Mesendoderm (in vitro differentiated cells): Measurements from ENCODE around the gene WASL.

ENCODE experiments used
- DNase-seq: peaks from one replicate; pipeline ENCODE4 v3.0.0; 2013
- H2AK5ac ChIP-seq: 2 replicates; pipeline ENCODE4 v1.6.1; 2013; ENCODE audit warnings: low read length, inconsistent platforms
- H2BK120ac ChIP-seq: 2 replicates; pipeline ENCODE4 v1.6.1; 2013; ENCODE audit warnings: low read depth, mild to moderate bottlenecking, low read length, moderate library complexity, mixed read lengths
- H2BK15ac ChIP-seq: replicated peaks from 2 replicates; pipeline ENCODE4 v1.6.1; 2013; ENCODE audit warnings: low read depth, mild to moderate bottlenecking, moderate library complexity
- H2BK5ac ChIP-seq: 2 replicates; pipeline ENCODE4 v1.6.1; 2013; ENCODE audit warnings: low read length, inconsistent platforms
- H3K18ac ChIP-seq: 2 replicates; pipeline ENCODE4 v1.6.1; 2013; ENCODE audit warnings: mild to moderate bottlenecking, low read length, mixed read lengths
- H3K23ac ChIP-seq: one replicate; pipeline ENCODE4 v1.6.1; 2013; ENCODE audit warnings: low read length
- H3K27ac ChIP-seq: 2 replicates; pipeline ENCODE4 v1.5.1; 2013; ENCODE audit warnings: low read depth, mild to moderate bottlenecking, inconsistent platforms, low read length, moderate library complexity
- H3K27me3 ChIP-seq: 2 replicates; pipeline ENCODE4 v1.6.1; 2013; ENCODE audit warnings: low read length, control low read depth, mild to moderate bottlenecking, inconsistent platforms; ENCODE audit not compliant: insufficient read depth, poor library complexity
- H3K36me3 ChIP-seq: 2 replicates; pipeline ENCODE4 v1.6.1; 2013; ENCODE audit warnings: low read length, inconsistent platforms; ENCODE audit not compliant: control insufficient read depth, insufficient read depth
- H3K4ac ChIP-seq: one replicate; pipeline ENCODE4 v1.6.1; 2013; ENCODE audit warnings: low read depth, mild to moderate bottlenecking, low read length, moderate library complexity
- H3K4me1 ChIP-seq: 2 replicates; pipeline ENCODE4 v1.6.1; 2013; ENCODE audit warnings: low read depth, low read length, inconsistent platforms; ENCODE audit not compliant: control insufficient read depth
- H3K4me2 ChIP-seq: 2 replicates; pipeline ENCODE4 v1.6.1; 2013; ENCODE audit warnings: low read length
- H3K4me3 ChIP-seq: 2 replicates; pipeline ENCODE4 v1.5.1; 2013; ENCODE audit warnings: mild to moderate bottlenecking, low read length
- H3K56ac ChIP-seq: one replicate; pipeline ENCODE4 v1.6.1; 2013; ENCODE audit warnings: low read length
- H3K79me1 ChIP-seq: 2 replicates; pipeline ENCODE4 v1.6.1; 2013; ENCODE audit warnings: low read length, inconsistent platforms
- H3K79me2 ChIP-seq: 2 replicates; pipeline ENCODE4 v1.6.1; 2013; ENCODE audit warnings: mild to moderate bottlenecking, low read length; ENCODE audit not compliant: control insufficient read depth, insufficient read depth
- H3K9ac ChIP-seq: 2 replicates; pipeline ENCODE4 v1.6.1; 2013; ENCODE audit warnings: low read length, inconsistent platforms
- H4K5ac ChIP-seq: one replicate; pipeline ENCODE4 v1.6.1; 2013; ENCODE audit warnings: low read length
- H4K8ac ChIP-seq: one replicate; pipeline ENCODE4 v1.6.1; 2013; ENCODE audit warnings: low read depth, mild to moderate bottlenecking, control low read depth, low read length, moderate library complexity
- WGBS: extraction: QIAGEN DNeasy Blood & Tissue Kit; methylation state at CpG from one replicate; pipeline ENCODE4 v1.1.7; 2013; ENCODE audit warnings: low lambda C conversion rate, missing lambda C conversion rate; ENCODE audit not compliant: insufficient coverage; ENCODE audit errors: extremely low coverage; 5-methylcytosine and 5-hydroxymethylcytosine counted together

WASL gene

DNA sequence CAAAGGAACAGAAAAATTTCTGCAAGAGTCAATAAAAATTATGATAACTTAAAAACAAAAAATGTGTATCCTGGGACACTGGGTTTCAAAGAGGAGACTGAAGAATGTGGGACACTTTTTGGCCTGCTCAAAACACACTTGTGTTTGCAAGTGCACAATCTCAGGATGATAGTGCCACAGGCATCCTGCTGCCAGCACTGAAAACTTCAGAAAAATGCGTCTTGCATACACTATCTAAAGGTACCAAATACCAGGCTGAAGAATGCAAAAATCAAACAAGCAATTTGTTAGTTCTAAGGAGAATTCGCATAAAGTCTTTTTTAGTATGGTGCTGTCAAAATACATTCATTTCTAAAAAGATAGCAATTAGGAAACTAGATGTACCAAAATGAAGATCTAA, 38.1 kb downstream of the WASL start:
- peak; percentile 31 for DNase-seq
- H3K18ac ChIP-seq, result no peak overlapping the region
- H3K27ac ChIP-seq, result no peak overlapping the region
- peaks cover 1% of the 10 kb centered on the region for H3K4me1 ChIP-seq
- H4K5ac ChIP-seq, result no peak overlapping the region
- WGBS, result no CpG with 5 or more reads among the region's 2 CpGs
- H4K8ac ChIP-seq, result no peak overlapping the region
- no peak overlapping the region for H2AK5ac ChIP-seq
- no peak overlapping the region for H3K23ac ChIP-seq
- H3K79me2 ChIP-seq, result peaks cover 8% of the 10 kb centered on the region
- H3K9ac ChIP-seq, result no peak overlapping the region
- no peak overlapping the region for H2BK120ac ChIP-seq
- no peaks in the 10 kb centered on the region for H3K27me3 ChIP-seq
- no peak overlapping the region for H3K4ac ChIP-seq
- H3K79me1 ChIP-seq, result peaks cover 2% of the 10 kb centered on the region
- H3K56ac ChIP-seq, result no peak overlapping the region
- H3K4me3 ChIP-seq, result no peak overlapping the region
- H2BK15ac ChIP-seq, result no peak overlapping the region
- H2BK5ac ChIP-seq, result no peak overlapping the region
- no peaks in the 10 kb centered on the region for H3K36me3 ChIP-seq
- no peak overlapping the region for H3K4me2 ChIP-seq

DNA sequence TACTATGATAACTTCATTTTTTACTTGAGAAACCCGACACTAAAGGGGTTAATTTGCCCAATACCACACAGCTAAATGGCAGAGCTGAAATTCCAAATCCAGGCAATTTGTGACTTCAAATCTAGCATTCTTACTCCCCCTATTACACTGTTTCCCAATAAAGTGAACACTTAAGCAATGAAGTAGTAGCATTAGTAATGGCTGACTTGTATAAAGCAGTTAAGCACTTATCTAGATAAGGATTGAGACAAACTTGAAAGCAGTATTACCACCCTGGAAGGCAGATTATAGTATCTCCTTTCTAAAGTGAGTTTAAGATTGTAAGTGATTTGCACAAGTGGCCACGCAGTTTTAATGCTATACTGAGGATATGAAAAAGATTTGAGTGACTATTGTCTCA, 39.3 kb downstream of the WASL start:
- Histone ChIP-seq H2AK5ac (no peak overlapping the region), H3K79me2 (peaks cover 7% of the 10 kb centered on the region), H2BK5ac (no peak overlapping the region), H3K4me1 (peaks cover 1% of the 10 kb centered on the region), H3K56ac (no peak overlapping the region), H3K27me3 (no peaks in the 10 kb centered on the region), H3K4ac (no peak overlapping the region), H3K18ac (no peak overlapping the region), H4K5ac (no peak overlapping the region), H3K36me3 (no peaks in the 10 kb centered on the region), H3K4me2 (no peak overlapping the region), H3K79me1 (peaks cover 2% of the 10 kb centered on the region), H3K4me3 (no peak overlapping the region), H3K27ac (no peak overlapping the region), H2BK120ac (no peak overlapping the region), H2BK15ac (no peak overlapping the region), H3K9ac (no peak overlapping the region), H3K23ac (no peak overlapping the region), H4K8ac (no peak overlapping the region)
- peak; percentile 57 for DNase-seq
- no CpG with 5 or more reads among the region's 2 CpGs for WGBS

DNA sequence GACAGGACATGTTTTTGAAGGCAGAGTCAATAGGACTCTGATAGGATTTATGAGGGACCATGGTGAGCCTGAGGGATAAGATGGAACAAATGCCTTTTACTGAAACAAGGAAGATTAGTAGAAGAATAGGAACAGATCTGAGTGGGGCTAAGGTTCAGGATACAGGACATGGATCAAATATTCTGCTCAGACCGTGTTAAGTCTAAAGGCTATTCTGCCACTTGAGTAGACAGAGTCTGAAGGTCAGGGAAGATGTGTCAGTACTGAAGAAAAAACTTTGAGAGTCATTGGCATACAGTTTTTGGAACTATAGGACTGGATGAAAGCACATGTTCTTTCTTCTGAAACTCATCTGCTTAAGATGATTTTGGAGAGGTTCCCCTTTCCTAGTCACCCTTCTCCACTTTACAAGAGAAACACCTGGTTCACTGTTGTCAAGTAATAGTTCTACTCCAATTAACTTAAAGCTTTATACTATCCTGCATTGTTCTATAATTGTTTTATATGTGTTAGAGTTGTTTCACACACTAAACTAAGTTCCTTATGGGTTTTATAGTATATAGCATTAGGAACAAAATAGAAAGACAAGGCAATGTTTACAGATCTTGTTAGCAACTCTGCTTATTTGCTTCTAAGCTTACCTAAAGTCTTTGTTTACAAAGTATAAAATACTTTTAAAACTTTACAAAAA, 43.4 kb downstream of the WASL start:
- H3K27me3 ChIP-seq, result no peaks in the 10 kb centered on the region
- peaks cover 3% of the 10 kb centered on the region for H3K79me2 ChIP-seq
- H3K4ac ChIP-seq, result no peak overlapping the region
- H4K5ac ChIP-seq, result no peak overlapping the region
- H3K23ac ChIP-seq, result no peak overlapping the region
- no peak overlapping the region for H2BK15ac ChIP-seq
- H3K79me1 ChIP-seq, result peaks cover 2% of the 10 kb centered on the region
- H4K8ac ChIP-seq, result no peak overlapping the region
- H2BK120ac ChIP-seq, result no peak overlapping the region
- no peaks in the 10 kb centered on the region for H3K4me1 ChIP-seq
- no peaks in the 10 kb centered on the region for H3K36me3 ChIP-seq
- no peak overlapping the region for H3K27ac ChIP-seq
- no peak overlapping the region for H3K56ac ChIP-seq
- H3K9ac ChIP-seq, result no peak overlapping the region
- no peak overlapping the region for H3K18ac ChIP-seq
- H3K4me2 ChIP-seq, result no peak overlapping the region
- no peak for DNase-seq
- H3K4me3 ChIP-seq, result no peak overlapping the region
- H2AK5ac ChIP-seq, result no peak overlapping the region
- WGBS, result no CpG with 5 or more reads among the region's 1 CpG
- no peak overlapping the region for H2BK5ac ChIP-seq

DNA sequence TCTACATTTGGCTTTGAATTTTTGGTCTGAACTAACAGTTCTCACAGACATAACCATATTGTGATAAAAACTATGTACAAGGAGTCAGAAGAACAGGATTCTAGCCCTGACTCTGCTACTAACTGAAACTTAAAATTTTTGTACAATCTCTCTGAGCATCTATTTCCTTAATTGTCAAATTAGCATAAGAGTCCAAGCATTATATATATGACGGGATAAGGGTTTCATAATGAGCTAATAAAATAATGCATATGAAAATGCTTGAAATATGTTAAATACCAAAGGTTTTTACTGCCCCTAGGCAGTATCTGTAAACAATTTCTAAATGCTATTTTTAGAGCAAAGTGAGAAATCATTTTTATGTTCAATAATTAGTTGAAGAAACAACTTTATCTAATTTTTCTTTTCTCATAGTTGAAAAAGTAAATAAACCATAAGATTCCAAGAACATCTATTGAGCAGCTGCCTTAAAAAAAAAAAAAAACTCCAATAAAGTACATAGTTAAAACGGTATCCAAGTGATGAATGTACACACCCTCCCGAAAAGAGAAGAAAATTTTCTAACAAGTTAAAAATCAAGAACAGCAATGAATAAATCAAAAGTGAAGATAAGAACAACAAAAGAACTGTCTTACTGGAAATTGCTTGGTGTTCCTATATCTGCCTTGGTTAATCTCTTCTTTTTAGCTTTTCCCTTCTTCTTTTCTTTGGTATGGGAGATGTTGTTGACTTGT, 52.7 kb downstream of the WASL start:
- no peaks in the 10 kb centered on the region for H3K79me2 ChIP-seq
- no peak overlapping the region for H2BK120ac ChIP-seq
- no peak overlapping the region for H2AK5ac ChIP-seq
- H3K27me3 ChIP-seq, result no peaks in the 10 kb centered on the region
- no peak overlapping the region for H2BK15ac ChIP-seq
- no CpG with 5 or more reads among the region's 3 CpGs for WGBS
- H3K4me3 ChIP-seq, result no peak overlapping the region
- H2BK5ac ChIP-seq, result no peak overlapping the region
- H3K23ac ChIP-seq, result no peak overlapping the region
- H4K5ac ChIP-seq, result no peak overlapping the region
- no peak overlapping the region for H3K27ac ChIP-seq
- no peak overlapping the region for H3K18ac ChIP-seq
- H4K8ac ChIP-seq, result no peak overlapping the region
- DNase-seq, result no peak
- H3K4me2 ChIP-seq, result no peak overlapping the region
- no peak overlapping the region for H3K56ac ChIP-seq
- no peak overlapping the region for H3K9ac ChIP-seq
- H3K36me3 ChIP-seq, result no peaks in the 10 kb centered on the region
- H3K79me1 ChIP-seq, result no peaks in the 10 kb centered on the region
- no peak overlapping the region for H3K4ac ChIP-seq
- H3K4me1 ChIP-seq, result no peaks in the 10 kb centered on the region

DNA sequence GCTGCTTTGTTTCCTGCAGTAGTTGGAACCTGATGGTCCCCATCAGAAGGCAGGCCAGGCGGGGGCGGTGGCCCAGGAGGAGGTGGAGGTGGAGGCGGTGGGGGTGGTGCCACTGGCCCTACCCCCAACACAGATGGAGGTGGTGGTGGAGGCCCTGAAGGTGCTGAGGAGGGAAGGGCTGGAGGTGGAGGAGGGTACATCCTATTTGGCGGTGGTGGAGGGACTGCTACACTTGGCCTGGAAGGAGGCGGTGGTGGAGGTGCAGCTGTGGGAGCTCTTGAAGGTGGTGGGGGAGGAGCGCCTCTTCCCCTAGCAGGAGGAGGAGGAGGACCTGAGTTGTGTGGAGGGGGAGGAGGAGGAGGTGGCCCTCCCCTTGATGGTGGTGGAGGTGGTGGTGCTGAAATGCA, 56.3 kb downstream of the WASL start:
- Histone ChIP-seq H2BK5ac (no peak overlapping the region), H3K27me3 (no peaks in the 10 kb centered on the region), H4K5ac (no peak overlapping the region), H3K79me2 (no peaks in the 10 kb centered on the region), H3K56ac (no peak overlapping the region), H3K23ac (no peak overlapping the region), H3K36me3 (no peaks in the 10 kb centered on the region), H3K27ac (no peak overlapping the region), H3K4me3 (no peak overlapping the region), H3K4me1 (no peaks in the 10 kb centered on the region), H2BK15ac (no peak overlapping the region), H3K4me2 (no peak overlapping the region), H3K79me1 (peaks cover 1% of the 10 kb centered on the region), H4K8ac (no peak overlapping the region), H2BK120ac (no peak overlapping the region), H3K9ac (no peak overlapping the region), H2AK5ac (no peak overlapping the region), H3K18ac (no peak overlapping the region), H3K4ac (no peak overlapping the region)
- peak; percentile 97 for DNase-seq
- no CpG with 5 or more reads among the region's 6 CpGs for WGBS
